Forelimb muscle (tissue), 1 donor: ENCODE measurements around the gene MROH2A. TPM values are rescaled to one million over a fixed set of nuclear protein-coding genes. Genes with fewer than 3 reads are reported as not detected.

Experiments used
- DNase-seq: peaks from one replicate; pipeline ENCODE4 v3.0.0-alpha.2; 2013; ENCODE audit warnings: low read depth
- polyA plus RNA-seq: library from polyadenylated mRNA; unstranded; fragments of 120-200 nt; gene quantifications from one replicate; pipeline ENCODE4 v1.2.1, GENCODE V29; 2013; ENCODE audit not compliant: insufficient read length

The MROH2A gene
- polyA plus RNA-seq, 1 donor = not detected

- DNase-seq = no peak
Measured at GRCh38 chr2:233817995-233818638, 40.0 kb downstream of the MROH2A start.

GRCh38 chr2:233818639-233819621 is 40.8 kb downstream of the MROH2A start:
- no peak for DNase-seq

- DNase-seq = no peak
Measured at GRCh38 chr2:233819884-233820773, 42.0 kb downstream of the MROH2A start.

- DNase-seq = no peak
Measured at GRCh38 chr2:233820774-233821105, 42.6 kb downstream of the MROH2A start.

GRCh38 chr2:233821196-233821595 is 43.1 kb downstream of the MROH2A start:
- no peak for DNase-seq

- no peak for DNase-seq
Measured at GRCh38 chr2:233821709-233822100, 43.6 kb downstream of the MROH2A start.

- DNase-seq = no peak
Measured at GRCh38 chr2:233822101-233822771, 44.1 kb downstream of the MROH2A start.

GRCh38 chr2:233822781-233823730 is 44.9 kb downstream of the MROH2A start:
- DNase-seq = no peak

- DNase-seq = no peak
Measured at GRCh38 chr2:233823731-233824121, 45.6 kb downstream of the MROH2A start.

- DNase-seq = no peak
Measured at GRCh38 chr2:233824373-233824772, 46.2 kb downstream of the MROH2A start.

- DNase-seq = no peak
Measured at GRCh38 chr2:233828546-233829192, 50.5 kb downstream of the MROH2A start.

- no peak for DNase-seq
Measured at GRCh38 chr2:233829193-233830110, 51.3 kb downstream of the MROH2A start.

GRCh38 chr2:233830111-233830802 is 52.1 kb downstream of the MROH2A start:
- no peak for DNase-seq

- no peak for DNase-seq
Measured at GRCh38 chr2:233831011-233831721, 53.0 kb downstream of the MROH2A start.

GRCh38 chr2:233831861-233832260 is 53.7 kb downstream of the MROH2A start:
- DNase-seq = no peak

GRCh38 chr2:233832414-233832813 is 54.3 kb downstream of the MROH2A start:
- DNase-seq = no peak

- DNase-seq = no peak
Measured at GRCh38 chr2:233832869-233833311, 54.8 kb downstream of the MROH2A start.
